Vagina (tissue), 2 donors: ENCODE measurements around the gene PSRC1. TPM values are rescaled to one million over a fixed set of nuclear protein-coding genes. Genes with fewer than 3 reads are reported as not detected.

Experiments
- DNase-seq, 2 donors: peaks; one replicate each; pipeline ENCODE4 v3.0.0-alpha.2; 2017; ENCODE audit errors: extremely low spot score in 2 of 2
- H3K27ac ChIP-seq: fragments of 200-600 bp; sonication (generic); one replicate; pipeline ENCODE4 v1.5.1; 2019
- H3K27me3 ChIP-seq: fragments of 200-600 bp; sonication (generic); one replicate; pipeline ENCODE4 v1.5.1; 2019
- H3K36me3 ChIP-seq, 2 donors: fragments of 200-600 bp; sonication (generic); one replicate each; pipeline ENCODE4 v1.5.1; 2017 to 2019
- H3K4me1 ChIP-seq: fragments of 200-600 bp; sonication (generic); one replicate; pipeline ENCODE4 v1.5.1; 2019
- H3K4me3 ChIP-seq, 2 donors: fragments of 200-600 bp; sonication (generic); 1 replicate in 1 of 2; 2 replicates in 1 of 2; pipeline ENCODE4 v1.5.1; 2016 to 2019
- H3K9me3 ChIP-seq: fragments of 200-600 bp; sonication (generic); one replicate; pipeline ENCODE4 v1.5.1; 2019
- CTCF ChIP-seq, 3 experiments: fragments of 450-650 bp in 2 of 3; fragments of 200-600 bp in 1 of 3; sonication (generic) in 1 of 3; IDR thresholded peaks; one replicate each; pipeline ENCODE4 v1.5.1; 2017 to 2019; ENCODE audit warnings: antibody characterized with exemption in 3 of 3, mild to moderate bottlenecking in 2 of 3, moderate library complexity in 2 of 3
- POLR2A ChIP-seq, 2 donors: fragments of 450-650 bp; IDR thresholded peaks; one replicate each; pipeline ENCODE4 v1.6.1; 2017; ENCODE audit warnings: antibody characterized with exemption in 2 of 2, mild to moderate bottlenecking in 2 of 2, moderate library complexity in 2 of 2
- POLR2AphosphoS5 ChIP-seq, 2 donors: sonication (generic); formaldehyde crosslinking; IDR thresholded peaks; one replicate each; pipeline ENCODE4 v1.9.0; 2017; ENCODE audit warnings: antibody characterized with exemption in 2 of 2, mild to moderate bottlenecking in 2 of 2, low read depth in 1 of 2; ENCODE audit not compliant: insufficient read depth in 1 of 2
- intact Hi-C: fragments of 100-400 bp; cut with DNase I; formaldehyde crosslinking; loops from one replicate; pipeline ENCODE4 v1.15.1; 2023
- total RNA-seq: library from RNA; depleted of rRNA; stranded (reverse); fragments of >200 nt; gene quantifications from one replicate; pipeline ENCODE4 v1.2.3, GENCODE V29; 2016

The PSRC1 gene
- total RNA-seq, 1 donor from 2014 or later: 5.4 TPM

- H3K4me1 ChIP-seq: peaks cover 14% of the 10 kb centered on the region
- no peak overlapping the region for H3K4me3 ChIP-seq
- no peak for TF ChIP-seq CTCF (IDR thresholded peaks at IDR 0.05)
- TF ChIP-seq POLR2AphosphoS5 (IDR thresholded peaks at IDR 0.05; ENCODE audit: insufficient read depth in 1 of 2, low read depth in 1 of 2): no peak
- H3K27ac ChIP-seq: no peak overlapping the region
- intact Hi-C loops: no loop called here
- H3K36me3 ChIP-seq: no peaks in the 10 kb centered on the region
- H3K27me3 ChIP-seq: no peaks in the 10 kb centered on the region
- no peaks in the 10 kb centered on the region for H3K9me3 ChIP-seq
- DNase-seq: no peak
Observed at GRCh38 chr1:109296782-109297181, 13.8 kb upstream of the PSRC1 start.

- TF ChIP-seq POLR2A (IDR thresholded peaks at IDR 0.05) (no peak), CTCF (IDR thresholded peaks at IDR 0.05) (no peak), POLR2AphosphoS5 (IDR thresholded peaks at IDR 0.05; ENCODE audit: insufficient read depth in 1 of 2, low read depth in 1 of 2) (no peak)
- Histone ChIP-seq H3K9me3 (no peaks in the 10 kb centered on the region), H3K4me1 (peaks cover 14% of the 10 kb centered on the region), H3K27me3 (no peaks in the 10 kb centered on the region), H3K27ac (no peak overlapping the region), H3K36me3 (no peaks in the 10 kb centered on the region), H3K4me3 (no peak overlapping the region)
- intact Hi-C loops: no loop called here
- no peak for DNase-seq
Observed at GRCh38 chr1:109295712-109296415, 12.9 kb upstream of the PSRC1 start.

- Histone ChIP-seq H3K4me1 (peaks cover 10% of the 10 kb centered on the region), H3K36me3 (no peaks in the 10 kb centered on the region), H3K9me3 (no peaks in the 10 kb centered on the region), H3K27ac (no peak overlapping the region), H3K4me3 (no peak overlapping the region), H3K27me3 (no peaks in the 10 kb centered on the region)
- no peak for DNase-seq
- TF ChIP-seq POLR2A (IDR thresholded peaks at IDR 0.05) (no peak), CTCF (IDR thresholded peaks at IDR 0.05) (no peak), POLR2AphosphoS5 (IDR thresholded peaks at IDR 0.05; ENCODE audit: insufficient read depth in 1 of 2, low read depth in 1 of 2) (no peak)
- intact Hi-C loops: no loop called here
Observed at GRCh38 chr1:109294481-109294880, 11.5 kb upstream of the PSRC1 start.

DNA sequence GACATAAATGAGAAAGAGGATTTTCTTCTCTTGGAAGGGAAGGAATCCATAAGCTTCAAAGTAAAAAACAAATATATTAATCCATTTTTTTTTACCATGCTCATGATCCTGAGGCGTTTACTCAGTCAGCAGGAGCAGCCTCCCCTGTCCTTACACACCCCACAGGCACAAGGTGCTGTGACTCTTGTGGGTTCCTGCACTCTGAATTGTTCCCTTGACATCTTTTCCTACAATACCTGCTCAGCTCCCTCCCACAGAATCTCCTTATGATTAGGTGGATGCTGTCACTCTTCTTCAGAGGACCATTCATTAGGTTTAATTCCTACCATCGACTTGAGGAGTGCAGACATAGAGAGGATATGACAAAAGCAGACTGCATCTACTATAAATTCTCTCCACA, 10.1 kb upstream of the PSRC1 start:
- Histone ChIP-seq H3K4me3 (no peak overlapping the region), H3K36me3 (no peaks in the 10 kb centered on the region), H3K4me1 (no peaks in the 10 kb centered on the region), H3K9me3 (no peaks in the 10 kb centered on the region), H3K27ac (no peak overlapping the region), H3K27me3 (no peaks in the 10 kb centered on the region)
- intact Hi-C loops: no loop called here
- no peak for DNase-seq
- TF ChIP-seq CTCF (IDR thresholded peaks at IDR 0.05): no peak
- no peak for TF ChIP-seq POLR2A (IDR thresholded peaks at IDR 0.05)
- TF ChIP-seq POLR2AphosphoS5 (IDR thresholded peaks at IDR 0.05; ENCODE audit: insufficient read depth in 1 of 2, low read depth in 1 of 2): no peak

DNA sequence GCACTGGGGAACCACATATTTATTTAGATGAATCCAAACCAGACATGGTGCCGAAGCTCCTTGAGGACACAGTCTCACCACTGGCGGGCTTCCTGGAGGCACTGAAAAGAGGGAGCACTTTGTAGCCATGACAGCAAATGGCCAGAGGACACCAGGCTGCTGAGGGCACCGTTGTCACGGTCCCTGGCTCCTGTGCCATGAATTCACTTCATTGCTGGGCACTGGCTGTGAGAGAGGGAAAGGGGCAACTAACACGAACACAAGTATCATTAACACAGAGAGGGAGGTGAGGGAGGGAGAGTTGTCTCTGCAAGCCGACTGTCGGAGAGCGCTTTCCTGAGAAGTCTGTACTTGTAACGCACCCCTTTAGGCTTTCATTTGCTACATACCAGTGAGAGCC, 9.4 kb upstream of the PSRC1 start:
- Histone ChIP-seq H3K9me3 (no peaks in the 10 kb centered on the region), H3K27ac (no peak overlapping the region), H3K27me3 (no peaks in the 10 kb centered on the region), H3K4me1 (no peaks in the 10 kb centered on the region), H3K4me3 (no peak overlapping the region), H3K36me3 (no peaks in the 10 kb centered on the region)
- intact Hi-C loops: no loop called here
- no peak for DNase-seq
- TF ChIP-seq POLR2AphosphoS5 (IDR thresholded peaks at IDR 0.05; ENCODE audit: insufficient read depth in 1 of 2, low read depth in 1 of 2) (no peak), CTCF (IDR thresholded peaks at IDR 0.05) (no peak), POLR2A (IDR thresholded peaks at IDR 0.05) (no peak)
